Activated CD8-positive, alpha-beta memory T cell treated with anti-CD3 and anti-CD28 coated beads for 36 hours (primary cell): ENCODE measurements around the gene SMIM9. TPM values are rescaled to one million over a fixed set of nuclear protein-coding genes. Genes with fewer than 3 reads are reported as not detected.
"Not testable (repeated sequence)": the region's sequence is repeated elsewhere in the genome, so short reads cannot be mapped to it uniquely, and the experiment has no call there.

Experiments used
- CTCF ChIA-PET: fragments of 350-600 bp; sonication (Branson Sonifier 250); formaldehyde crosslinking; loops from one replicate; lab custom pipeline; 2021; ENCODE audit warnings: antibody characterized with exemption; lab: Charles Lee
- POLR2A ChIA-PET: fragments of 350-600 bp; sonication (Branson Sonifier 250); formaldehyde crosslinking; loops from one replicate; lab custom pipeline; 2021; ENCODE audit warnings: antibody characterized with exemption; lab: Charles Lee
- total RNA-seq, 2 experiments: library from RNA; stranded (reverse); gene quantifications; one replicate each; pipeline ENCODE4 v1.2.3, GENCODE V29; 2021

Gene SMIM9
- not detected for total RNA-seq

DNA sequence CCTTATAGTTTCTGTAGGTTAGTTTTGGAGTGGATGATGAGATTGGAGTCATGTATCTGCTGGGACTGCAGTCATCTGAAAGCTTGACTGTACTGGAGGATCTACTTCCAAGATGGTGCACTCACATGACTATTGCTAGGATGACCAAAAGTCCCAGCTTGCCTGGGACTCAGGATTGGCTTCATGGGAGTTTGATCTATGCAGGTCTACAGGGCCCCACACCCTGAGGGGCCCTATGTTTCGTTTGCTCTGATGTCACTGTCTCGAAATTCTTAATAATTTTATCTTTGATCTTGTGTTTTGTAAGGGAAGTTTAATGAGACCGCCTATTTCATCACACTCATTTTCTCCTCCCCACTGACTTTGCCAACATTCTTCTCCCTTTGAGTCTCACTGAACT is at the start of gene SMIM9:
Gene SMIM9 (minus strand): TSS at position 101 of the 400 bp plus-strand sequence. CDS start 3,806 bp downstream, outside the sequence.
- CTCF ChIA-PET: no interaction called here
- POLR2A ChIA-PET: no interaction called here

DNA sequence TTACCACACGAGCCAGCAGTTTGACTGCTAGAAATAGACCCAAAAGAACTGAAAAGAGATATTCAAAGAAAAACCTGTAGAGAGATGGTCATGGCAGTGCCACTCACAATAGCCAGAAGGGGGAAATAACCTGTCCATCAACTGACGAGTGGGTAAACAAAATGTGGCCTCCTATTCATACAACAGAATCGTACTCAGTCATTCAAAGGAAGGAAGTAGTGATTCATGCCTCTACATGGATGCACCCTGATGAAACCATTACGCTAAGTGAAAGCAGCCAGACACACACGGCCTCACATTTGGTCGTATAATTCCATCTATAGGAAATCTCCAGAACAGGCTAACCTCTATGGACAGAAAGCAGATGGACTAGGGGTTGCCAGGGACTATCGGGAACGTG is 49.6 kb upstream of the SMIM9 start:
- CTCF ChIA-PET, POLR2A ChIA-PET: not testable (repeated sequence)

DNA sequence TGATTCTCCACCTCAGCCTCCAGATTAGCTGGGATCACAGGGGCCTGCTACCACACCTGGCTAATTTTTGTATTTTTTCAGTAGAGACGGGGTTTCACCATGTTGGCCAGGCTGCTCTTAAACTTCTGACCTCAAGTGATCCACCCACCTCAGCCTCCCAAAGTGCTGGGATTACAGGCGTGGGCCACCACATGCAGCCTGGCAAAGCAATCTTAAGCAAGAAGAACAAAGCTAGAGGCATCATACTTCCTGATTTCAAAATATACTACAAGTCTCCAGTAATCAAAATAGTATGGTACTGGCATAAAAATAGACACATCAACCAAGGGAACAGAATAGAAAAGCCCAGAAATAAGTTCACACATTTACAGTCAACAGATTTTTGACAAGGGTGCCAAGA is 38.9 kb upstream of the SMIM9 start:
- POLR2A ChIA-PET: no interaction called here
- CTCF ChIA-PET: no interaction called here

DNA sequence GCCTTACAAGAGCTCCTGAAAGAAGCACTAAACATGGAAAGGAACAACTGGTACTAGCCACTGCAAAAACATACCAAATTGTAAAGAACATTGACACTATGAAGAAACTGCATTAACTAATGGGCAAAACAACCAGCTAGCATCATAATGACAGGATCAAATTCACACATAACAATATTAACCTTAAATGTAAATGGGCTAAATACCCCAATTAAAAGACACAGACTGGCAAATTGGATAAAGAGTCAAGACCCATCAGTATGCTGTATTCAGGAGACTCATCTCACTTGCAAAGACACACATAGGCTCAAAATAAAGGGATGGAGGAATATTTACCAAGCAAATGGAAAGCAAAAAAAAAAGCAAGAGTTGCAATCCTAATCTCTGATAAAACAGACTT is 34.1 kb upstream of the SMIM9 start:
- CTCF ChIA-PET, POLR2A ChIA-PET: not testable (repeated sequence)

DNA sequence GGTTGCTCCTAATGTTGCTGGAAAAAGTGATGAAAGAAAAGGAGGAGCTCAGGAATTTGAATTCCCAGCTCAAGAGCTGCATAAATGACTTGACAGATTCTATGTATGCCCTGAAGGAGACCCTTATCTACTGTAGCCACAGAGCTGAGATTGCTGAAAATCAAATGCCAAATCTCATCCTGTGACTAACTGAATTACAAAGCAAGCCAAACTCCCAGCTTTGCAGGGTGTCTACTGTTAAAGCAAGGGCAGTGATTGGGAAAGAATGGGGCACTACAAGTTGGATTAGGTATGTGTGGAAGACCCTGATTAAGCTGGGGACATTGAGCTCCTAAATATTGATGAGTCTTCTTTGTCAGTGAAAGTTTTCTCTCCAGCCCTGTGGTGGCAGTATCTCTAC is 20.8 kb upstream of the SMIM9 start:
- ChIA-PET POLR2A (no interaction called here), CTCF (no interaction called here)

DNA sequence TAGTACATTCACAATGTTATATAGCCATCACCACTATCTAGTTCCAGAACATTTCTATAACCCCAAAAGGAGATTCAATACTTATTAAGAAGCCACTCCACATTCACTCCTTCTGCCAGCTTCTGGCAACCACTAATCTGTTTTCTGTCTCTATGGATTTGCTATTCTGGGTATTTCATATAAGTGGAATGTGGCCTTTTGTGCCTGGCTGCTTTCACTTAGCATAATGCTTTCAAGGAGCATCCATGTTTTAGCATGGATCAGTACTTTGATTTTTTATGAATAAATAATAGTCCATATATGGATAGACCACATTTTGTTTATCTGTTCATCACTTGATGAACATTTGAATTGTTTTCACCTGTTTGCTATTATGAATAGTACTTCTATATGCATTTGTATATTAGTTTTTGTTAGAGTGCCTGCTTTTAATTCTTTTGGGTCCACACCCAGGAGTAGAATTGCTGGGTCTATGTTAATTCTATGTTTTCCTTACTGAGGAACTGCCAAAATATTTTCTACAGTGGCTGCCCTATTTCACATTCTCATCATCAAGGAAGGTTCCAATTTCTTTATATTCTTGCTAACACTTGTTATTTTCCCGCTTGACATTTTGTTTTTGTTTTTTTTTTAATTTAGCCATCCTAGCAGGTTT is 16.6 kb upstream of the SMIM9 start:
- POLR2A ChIA-PET: no interaction called here
- CTCF ChIA-PET: no interaction called here

DNA sequence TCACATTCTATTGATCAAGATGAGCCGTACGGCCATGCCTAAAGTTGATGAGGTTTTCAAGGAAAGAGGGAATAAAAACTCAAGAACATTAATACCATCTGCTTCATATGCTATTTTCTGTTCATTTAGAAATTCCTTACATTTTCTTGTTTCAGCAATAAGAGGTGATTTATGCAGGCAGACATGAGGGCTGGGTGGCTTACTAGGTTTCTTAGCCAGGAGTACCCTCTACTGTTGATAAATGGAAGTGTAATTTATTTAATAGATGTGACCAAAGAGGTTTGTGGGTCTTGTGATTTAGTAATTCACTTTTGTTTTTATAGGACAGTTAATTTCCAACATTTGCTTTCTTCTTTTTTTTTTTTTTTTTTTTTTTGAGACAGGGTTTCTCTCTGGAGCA is 6.4 kb upstream of the SMIM9 start:
- ChIA-PET CTCF (no interaction called here), POLR2A (no interaction called here)

DNA sequence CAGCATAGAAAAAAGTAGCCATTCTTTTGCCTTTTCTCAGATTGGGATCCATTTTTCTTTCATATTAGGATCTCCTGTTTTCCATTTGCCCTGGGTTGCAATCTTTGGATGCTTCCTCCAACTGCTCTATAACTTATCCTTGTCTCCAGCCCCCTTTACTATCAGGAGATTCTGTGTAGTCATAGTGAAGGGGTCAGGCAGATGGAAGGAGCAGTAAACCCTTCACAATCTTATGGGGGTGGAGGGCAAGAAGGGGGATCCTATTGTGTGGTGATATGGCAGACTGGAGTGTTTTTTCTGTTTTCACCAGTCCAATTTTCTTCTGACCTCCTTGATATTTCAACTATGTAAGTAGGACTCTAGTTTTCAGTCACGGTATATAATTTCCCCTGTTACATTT is 1.7 kb upstream of the SMIM9 start:
- POLR2A ChIA-PET: no interaction called here
- CTCF ChIA-PET: no interaction called here

DNA sequence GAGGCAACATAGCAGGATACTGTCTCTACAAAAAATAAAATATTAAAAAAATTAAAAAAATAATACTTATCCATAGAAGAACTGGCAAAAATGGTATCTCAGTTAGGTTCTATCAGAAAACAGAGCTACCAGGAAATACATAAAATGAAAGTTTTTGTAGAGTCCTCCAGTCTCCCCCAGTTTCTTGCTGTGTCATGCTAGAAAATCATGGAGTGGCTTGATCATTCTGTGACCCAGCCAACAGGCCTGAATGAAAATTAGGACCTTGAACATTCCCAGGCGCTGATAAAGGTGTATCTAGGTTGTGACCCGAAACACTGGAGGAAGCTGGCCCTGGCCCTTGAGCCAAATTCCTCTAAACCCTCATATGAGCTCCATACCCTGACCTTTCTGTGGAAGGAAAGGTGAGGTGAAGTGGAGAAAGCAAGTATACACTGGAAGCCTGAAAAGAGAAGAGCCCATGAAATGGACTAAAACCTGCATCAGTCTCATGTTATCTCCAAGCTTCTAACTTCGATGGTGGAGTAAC is 652 bp downstream of the SMIM9 start:
- POLR2A ChIA-PET: no interaction called here
- CTCF ChIA-PET: no interaction called here

DNA sequence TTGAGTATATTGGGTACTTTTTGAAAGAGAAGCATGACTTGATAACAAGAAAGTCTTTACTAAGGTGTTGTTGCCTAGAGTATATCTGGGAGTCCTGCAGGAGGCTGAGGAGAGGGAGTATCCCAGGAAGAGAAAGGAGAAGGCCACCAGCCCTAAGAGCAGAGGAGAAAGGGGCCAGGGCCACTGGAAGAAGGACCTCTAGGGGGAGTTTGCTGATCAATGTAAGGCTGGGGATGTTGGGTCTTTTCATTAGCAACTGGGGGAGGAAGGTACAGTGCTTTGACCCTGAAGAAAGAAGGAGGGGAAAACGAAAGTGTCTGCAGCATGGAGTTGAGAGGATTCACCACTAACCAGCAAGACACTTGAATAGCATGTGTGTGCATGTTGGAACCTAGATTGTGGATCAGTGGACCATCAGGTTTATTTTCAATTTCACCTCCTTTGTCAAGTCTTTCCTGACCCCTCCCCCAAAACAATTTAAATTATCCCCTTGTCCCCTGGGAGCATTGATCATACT is 4.5 kb downstream of the SMIM9 start:
- ChIA-PET POLR2A (no interaction called here), CTCF (no interaction called here)

DNA sequence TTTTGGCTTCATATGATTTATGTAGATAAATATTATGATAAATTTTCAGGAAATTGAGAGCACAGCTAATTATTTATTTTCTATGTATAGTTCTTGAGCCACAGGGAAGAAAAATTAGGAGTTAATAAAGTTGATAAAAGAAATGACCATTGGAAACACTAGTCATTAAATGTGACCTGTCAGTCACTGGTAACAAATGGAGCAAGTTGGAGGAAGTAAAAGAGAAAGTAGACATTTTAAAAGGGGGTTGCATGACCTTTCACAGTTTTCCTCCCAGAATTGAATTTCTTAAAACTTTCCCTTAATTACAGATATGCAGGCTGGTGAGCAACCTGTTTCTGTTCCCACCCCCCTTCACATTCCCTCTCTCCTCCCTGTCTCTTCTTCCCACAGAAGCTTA is 5.3 kb downstream of the SMIM9 start:
- ChIA-PET POLR2A (no interaction called here), CTCF (no interaction called here)

DNA sequence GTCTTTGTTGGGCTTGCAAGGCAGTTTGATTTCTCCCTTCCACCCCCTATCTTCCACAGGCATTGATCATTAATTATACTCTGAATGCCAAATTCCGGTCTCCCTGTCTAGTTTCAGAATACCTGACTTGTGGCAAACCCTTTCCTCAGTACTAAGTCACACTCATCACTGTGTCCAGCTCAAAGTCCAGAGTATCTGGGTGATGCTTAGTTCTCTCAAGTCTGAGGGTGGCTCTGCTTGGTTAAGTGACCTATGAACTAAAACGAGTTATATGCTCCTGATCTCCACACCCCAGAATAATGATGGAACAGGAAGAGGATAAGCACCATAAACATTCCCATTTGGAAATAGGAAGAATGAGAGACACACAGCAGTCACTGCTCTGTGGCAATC is 6.5 kb downstream of the SMIM9 start:
- POLR2A ChIA-PET: no interaction called here
- CTCF ChIA-PET: no interaction called here

DNA sequence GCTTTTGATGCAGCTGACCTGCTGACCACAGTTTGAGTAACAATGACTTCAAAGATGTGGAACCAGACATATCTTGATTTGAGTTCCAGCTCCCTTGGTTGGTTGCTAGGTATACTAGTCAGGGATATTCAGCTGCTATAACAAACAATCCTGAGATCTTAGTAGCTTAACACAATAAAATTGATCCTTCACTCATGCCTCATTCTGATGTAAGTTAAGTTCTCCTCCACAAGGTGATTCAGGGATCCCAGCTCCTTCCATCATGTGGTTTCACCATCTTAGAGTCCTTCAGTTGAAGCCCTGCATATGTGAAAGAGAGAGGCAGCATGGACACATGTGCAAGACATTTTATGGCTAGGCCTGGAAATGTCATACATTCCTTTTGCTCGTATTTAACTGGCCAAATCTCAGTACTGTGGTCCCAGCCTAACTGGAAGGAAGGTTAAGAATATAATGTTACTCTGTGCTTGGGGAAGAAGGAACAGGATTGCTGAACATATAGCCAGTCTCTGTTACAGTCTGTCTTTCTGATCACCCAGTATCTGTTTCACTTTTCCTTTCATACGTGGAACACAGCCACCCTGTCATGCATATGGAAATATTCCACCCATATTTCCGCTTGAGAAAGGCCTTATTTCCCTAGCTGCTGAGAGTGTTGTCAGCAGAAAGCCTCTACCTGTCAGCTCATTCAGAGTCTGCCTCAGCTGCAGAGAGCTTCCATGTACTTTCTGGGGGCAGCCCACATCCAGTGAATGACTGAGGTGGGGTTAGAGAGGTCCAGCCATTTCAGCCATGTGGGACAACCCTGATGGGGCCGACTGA is 7.1 kb downstream of the SMIM9 start:
- CTCF ChIA-PET: no interaction called here
- POLR2A ChIA-PET: no interaction called here

DNA sequence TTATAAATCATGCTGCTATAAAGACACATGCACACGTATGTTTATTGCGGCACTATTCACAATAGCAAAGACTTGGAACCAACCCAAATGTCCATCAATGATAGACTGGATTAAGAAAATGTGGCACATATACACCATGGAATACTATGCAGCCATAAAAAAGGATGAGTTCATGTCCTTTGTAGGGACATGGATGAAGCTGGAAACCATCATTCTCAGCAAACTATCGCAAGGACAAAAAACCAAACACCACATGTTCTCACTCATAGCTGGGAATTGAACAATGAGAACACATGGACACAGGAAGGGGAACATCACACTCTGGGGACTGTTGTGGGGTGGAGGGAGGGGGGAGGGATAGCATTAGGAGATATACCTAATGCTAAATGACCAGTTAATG is 8.9 kb downstream of the SMIM9 start:
- POLR2A ChIA-PET, CTCF ChIA-PET: not testable (repeated sequence)

DNA sequence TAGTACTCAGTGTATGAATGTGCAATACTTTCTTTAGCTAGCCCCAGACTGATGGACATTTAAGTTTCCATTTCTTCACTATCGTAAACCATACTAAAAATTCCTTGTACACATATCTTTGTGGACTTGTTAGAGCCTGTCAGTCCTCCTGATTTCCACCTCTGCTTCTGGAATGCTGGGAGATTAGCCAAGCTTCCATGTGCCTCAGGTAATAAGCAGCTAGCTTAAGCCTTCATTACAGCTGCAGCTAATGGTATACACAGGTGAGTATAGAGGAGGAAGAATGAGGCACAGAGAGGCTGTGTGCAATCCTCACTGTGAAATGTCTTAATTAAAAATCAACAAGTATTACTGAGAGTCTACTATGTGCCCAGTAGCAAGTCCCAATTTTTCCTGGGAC is 9.8 kb downstream of the SMIM9 start:
- CTCF ChIA-PET: no interaction called here
- POLR2A ChIA-PET: no interaction called here

DNA sequence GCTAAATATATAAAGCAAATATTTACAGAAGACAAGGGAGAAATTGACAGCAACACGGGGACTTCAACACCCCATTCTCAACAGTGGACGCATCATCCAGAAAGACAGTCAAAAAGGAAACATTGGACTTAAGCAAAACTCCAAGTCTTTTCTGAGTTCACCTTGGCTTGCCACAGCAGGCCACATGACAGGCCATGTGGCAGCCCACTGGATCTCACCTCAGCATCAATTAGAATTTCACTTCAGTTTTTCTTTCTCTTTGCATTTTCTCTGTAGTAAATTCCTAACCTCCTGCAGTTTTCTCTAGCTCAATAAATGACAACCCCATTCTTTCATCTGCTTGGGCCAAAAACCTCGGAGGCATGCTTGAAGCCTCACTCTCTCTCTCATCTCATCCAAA is 12.4 kb downstream of the SMIM9 start:
- POLR2A ChIA-PET: no interaction called here
- CTCF ChIA-PET: no interaction called here

DNA sequence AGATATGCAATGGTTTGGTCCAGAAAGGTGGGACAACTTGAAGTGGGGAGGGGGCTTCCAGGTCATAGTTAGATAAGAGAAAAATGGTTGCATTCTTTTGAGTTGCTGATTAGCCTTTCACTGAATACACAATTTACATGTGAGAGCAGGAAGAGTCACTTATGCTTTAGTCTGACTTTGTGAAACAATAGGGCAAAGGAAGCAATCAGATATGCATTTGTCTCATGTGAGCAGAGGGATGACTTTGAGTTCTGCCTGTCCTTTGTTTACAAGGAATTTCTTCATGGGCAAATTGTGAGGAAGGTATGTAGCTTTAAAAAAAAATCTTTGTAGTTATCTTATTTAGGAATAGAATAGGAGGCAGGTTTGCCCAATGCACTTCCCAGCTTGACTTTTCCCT is 12.9 kb downstream of the SMIM9 start:
- ChIA-PET POLR2A (no interaction called here), CTCF (no interaction called here)

DNA sequence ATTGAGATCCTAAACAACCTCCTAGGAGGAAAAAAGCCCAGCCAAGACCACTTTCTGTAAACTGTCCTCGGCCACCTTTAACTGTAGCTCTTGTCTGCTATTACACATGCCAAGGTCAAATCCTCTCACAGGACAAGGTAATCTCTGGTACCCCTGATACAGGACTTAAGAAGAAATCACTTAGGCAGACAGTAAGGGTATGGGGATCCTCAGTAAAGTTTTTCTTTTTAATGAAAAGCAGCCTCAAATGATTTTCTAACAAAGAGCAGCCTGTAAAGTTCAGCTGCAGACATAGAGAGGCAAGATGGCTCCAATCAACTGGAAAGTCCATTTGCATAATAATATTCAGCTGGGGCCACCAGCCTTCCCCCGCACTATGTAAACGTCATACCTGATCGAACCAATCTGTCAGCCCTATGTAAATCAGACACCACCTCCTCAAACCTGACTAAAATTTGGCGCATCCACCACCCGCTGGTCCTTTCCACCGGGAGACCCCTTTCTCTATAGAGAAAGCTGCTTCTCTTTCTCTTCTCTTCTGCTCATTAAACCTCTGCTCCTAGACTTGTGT is 14.6 kb downstream of the SMIM9 start:
- ChIA-PET POLR2A (no interaction called here), CTCF (interaction anchor here (0.5 kb wide), 1 partner anchor 279 kb away, joined by 3 read pairs; no protein-coding TSS in a partner anchor)

DNA sequence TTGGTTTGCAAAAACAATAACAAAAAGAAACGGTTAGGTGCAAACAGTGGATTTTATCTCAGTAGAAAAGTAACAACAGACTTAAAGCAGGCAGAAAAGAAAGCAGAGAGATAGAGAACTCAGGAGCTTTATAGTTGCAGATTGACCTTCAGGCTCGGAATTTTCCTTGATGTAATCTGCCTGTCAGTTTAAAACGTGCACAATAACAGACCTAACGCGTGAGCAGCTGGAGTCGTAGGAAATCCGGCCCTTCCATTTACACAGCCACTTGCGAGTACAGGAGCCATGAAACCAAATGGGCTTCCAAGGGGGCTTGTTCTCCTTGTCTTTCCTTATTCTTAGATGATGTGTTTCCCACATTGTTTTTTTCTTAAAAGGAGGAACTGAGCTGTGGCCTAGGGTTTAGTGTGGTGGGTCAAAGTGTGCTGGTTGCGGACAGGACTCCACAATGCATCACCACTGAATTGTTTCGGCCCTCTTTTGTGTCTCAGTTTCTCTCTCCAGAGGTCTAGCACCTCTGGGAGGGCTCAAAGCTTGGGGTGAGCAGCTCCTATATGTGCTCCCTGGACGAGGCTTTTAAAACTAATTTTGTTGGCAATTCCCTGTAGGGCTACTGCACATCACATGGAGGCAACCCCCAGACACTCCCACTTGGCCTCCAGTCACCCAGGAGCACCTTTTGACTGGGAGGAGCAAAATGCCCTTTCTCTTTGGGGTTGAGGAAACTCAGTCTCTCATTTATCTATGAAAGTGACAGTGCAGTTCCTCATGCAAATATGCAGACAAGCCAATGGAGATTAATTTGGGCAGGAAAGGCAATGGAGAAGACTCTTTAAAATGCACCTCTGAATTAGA is 15.3 kb downstream of the SMIM9 start:
- CTCF ChIA-PET: no interaction called here
- POLR2A ChIA-PET: no interaction called here
